NCI-H82 treated with DMSO at 0.1 percent for 48 hours (cell line): ENCODE data around the gene DBNL.
A peak's percentile ranks its signal among the peaks of the same experiment; 100 is the strongest.
"Not testable (repeated sequence)": the region's sequence is repeated elsewhere in the genome, so short reads cannot be mapped to it uniquely, and the experiment has no call there.

ENCODE experiments used
- DNase-seq: peaks from one replicate; lab custom pipeline; 2025; ENCODE audit not compliant: unreplicated experiment; lab: John Stamatoyannopoulos, UW

DBNL gene

DNA sequence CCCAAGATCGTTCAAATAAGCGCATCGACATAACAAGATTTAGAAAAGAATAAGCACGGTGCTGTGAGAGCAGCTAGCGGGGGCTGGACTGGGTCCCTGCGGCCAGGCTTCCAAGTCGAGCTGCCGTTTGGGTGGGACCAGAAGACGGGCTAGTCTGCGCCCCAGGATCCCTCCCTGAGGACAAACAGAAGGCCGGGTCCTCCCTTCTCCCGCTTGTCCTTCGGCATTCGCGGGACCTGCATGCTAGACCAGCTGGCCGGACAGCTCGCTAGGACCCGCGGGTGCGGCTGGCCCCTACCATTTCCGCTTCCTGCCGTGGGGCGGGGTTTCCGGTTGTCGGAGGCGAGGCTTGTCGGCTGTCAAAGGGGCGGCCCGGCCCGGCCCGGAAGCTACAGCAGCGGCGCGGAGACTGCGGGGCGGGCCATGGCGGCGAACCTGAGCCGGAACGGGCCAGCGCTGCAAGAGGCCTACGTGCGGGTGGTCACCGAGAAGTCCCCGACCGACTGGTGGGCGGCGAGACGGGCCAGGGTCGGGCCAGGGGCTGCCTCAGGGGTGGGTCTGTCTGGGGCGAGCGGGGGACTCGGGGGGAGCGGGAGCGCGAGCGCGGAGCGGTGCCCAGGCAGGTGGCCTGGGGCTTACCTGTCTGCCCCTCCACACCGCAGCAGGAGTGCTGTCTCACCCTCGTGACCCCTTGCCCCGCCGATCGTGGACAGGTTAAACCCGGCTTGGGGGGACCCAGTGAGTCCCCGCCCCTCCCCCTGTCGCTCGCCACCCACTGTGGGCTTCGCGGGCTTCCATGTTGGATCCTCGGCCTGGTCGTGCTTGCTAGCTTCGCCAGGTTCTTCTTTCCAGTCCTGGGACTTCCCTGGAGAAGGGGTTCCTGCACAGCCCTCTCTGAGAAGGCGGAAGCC, at the start of gene DBNL:
DBNL (plus strand) TSS at position 388 of the 911 bp plus-strand sequence; CDS start at position 424, 36 bp downstream.
- peak; percentile 48 for DNase-seq

GRCh38 chr7:43997532-43997931, 47.0 kb upstream of the DBNL start, which contains the start of gene SPDYE1:
SPDYE1 (plus strand) TSS chr7:43997897; CDS start chr7:43999950, 2,053 bp downstream.
- not testable (repeated sequence) for DNase-seq

- DNase-seq, result not testable (repeated sequence)
Measured at GRCh38 chr7:44012081-44012480, 32.4 kb upstream of the DBNL start.

GRCh38 chr7:44015090-44015489, 29.4 kb upstream of the DBNL start:
- DNase-seq, result not testable (repeated sequence)

- DNase-seq, result peak; percentile 79
Measured at GRCh38 chr7:44018857-44019807, 25.4 kb upstream of the DBNL start.

DNA sequence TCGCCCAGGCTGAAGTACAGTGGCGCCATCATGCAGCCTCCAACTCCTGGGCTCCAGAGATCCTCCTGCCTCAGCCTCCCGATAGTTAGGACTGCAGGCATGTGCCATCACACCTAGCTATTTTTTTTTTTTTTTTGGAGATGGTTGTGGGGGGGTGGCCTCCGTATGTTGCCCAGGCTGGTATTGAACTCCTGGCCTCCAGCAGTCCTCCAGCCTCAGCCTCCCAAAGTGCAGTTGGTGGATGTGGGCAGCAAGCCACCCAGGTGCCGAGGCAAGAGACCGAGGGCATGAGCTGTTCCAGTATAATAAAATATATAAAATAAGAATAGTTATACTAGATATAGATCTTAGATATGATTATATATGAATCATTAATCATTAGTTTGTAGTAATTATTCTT, 24.7 kb upstream of the DBNL start:
- DNase-seq, result not testable (repeated sequence)

DNA sequence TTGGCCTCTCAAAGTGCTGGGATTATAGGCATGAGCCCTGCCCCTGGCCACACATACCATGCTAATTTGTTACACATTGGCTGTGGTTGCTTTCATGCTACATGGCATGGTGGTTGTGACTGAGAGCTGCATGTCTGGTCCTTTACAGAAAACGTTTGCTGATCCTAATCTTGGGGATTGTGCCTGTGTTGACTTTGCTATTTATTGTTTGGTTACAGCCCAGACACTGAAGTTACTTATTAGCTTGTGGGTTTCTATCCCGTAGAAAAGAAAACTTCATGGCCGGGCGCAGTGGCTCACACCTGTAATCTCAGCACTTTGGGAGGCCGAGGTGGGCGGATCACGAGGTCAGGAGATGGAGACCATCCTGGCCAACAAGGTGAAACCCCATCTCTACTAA, 22.4 kb upstream of the DBNL start:
- DNase-seq, result not testable (repeated sequence)

DNA sequence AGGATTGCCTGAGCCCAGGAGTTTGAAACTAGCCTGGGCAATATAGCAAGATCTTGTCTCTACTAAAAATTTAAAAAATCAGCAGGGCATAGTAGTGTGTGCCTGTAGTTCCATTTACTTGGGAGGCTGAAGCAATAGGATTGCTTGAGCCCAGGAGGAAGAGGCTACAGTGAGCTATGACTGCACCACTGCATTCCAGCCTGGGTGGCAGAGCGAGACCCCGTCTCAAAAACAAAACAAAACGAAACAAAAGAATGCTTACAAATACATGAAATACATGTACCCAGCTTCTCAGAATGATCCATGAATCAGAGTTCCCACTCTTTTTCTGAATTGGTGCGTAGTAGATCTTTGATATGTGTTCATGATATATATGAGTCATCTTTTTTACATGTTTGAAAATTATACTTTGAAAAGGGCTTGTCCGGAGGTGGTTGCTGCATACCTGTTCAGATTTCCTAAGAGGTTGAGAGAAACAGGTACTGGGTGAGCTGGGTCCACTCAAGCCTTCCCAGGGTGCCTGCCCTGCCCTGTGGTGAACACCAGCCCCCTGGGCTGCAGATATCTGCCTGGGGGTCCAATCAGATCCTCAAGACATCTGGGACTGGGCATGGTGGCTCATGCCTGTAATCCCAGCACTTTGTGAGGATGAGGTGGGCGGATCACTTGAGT, 21.6 kb upstream of the DBNL start:
- not testable (repeated sequence) for DNase-seq

- DNase-seq, result not testable (repeated sequence)
Measured at GRCh38 chr7:44029433-44029832, 15.1 kb upstream of the DBNL start.

DNA sequence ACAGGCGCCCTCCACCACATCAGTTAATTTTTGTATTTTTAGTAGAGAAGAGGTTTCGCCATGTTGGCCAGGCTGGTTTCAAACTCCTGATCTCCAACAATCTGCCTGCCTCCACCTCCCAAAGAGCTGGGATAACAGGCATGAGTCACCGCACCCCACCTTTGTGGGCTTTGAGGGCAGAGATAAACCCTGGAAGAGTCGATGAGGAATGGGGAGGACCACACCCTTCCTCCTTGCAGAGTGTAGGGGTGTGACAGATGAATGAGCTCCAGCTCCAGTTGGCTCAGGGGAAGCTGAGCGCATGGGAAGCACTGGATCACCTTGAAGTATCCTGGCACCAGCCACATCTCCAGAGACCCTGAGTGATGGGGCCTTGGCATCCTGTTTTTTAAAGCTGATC, 14.5 kb upstream of the DBNL start:
- DNase-seq, result not testable (repeated sequence)

DNA sequence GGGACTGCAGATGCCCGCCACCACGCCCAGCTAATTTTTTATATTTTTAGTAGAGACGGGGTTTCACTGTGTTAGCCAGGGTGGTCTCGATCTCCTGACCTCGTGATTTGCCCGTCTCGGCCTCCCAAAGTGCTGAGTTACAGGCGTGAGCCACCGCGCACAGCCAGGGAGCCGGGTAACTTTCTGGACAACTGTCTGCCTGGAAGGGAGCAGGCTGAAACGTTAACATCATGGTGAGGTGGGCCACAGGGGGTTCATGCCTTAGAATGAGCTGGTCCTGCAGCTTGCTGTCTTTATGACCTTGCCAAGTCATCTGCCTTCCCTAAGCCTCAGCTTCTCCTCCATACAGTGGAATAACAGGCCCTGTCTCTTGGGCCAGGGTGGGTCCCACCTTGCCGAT, 13.2 kb upstream of the DBNL start:
- DNase-seq, result not testable (repeated sequence)

- DNase-seq, result not testable (repeated sequence)
Measured at GRCh38 chr7:44032031-44032430, 12.5 kb upstream of the DBNL start.

GRCh38 chr7:44033971-44034844, 10.3 kb upstream of the DBNL start:
- DNase-seq, result not testable (repeated sequence)

DNA sequence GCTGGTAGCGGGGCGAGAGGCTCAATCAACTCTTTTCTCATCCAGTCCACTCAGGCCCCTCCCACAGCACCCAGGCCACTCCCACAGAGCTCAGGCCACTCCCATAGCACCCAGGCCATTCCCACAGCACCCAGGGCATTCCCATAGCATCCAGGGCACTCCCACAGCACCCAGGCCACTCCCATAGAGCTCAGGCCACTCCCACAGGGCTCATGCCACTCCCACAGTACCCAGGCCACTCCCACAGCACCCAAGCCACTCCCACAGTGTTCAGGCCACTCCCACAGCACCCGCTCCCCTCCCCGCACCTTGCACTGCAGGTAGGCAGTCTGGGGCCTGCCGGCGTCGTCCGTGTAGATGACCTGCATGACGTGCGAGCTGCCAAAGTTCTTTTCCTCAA, 8.1 kb upstream of the DBNL start:
- not testable (repeated sequence) for DNase-seq

DNA sequence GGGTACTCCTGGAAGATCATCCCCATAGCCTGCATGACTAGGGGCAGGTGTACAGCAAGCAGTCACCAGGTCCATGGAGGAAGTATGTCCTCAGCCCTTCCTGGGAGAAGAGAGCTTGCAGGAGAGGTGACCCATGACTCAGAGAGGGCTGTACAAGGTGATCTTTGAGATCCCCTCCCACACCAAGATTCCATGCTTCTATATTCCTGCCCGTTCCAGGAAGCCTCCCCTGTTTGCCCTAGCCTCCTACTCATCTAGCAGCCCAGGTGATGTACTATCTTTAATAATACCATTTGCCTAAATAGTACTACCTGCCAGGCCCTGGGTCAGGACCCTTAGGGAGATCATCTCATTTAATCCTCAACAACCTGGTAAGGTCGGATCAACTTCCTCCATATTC, 6.6 kb upstream of the DBNL start:
- not testable (repeated sequence) for DNase-seq

DNA sequence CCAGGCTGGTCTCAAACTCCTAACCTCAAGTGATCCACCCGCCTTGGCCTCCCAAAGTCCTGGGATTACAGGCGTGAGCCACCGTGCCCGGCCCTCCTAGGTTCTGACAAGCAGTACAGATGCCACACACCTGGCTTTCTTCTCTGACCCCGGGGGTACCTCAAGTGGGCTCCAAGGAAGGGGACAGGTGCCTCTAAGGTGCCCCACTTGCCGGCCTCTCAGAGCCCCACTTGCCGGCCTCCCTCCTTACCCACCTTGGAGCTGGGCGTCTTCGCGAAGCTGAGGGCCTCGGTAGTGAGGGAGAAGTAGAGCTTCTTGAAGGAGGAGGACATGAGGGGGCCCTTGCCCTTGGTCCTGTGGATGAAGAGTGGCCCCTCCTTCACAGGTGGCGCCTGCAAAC, 5.9 kb upstream of the DBNL start:
- DNase-seq, result not testable (repeated sequence)

DNA sequence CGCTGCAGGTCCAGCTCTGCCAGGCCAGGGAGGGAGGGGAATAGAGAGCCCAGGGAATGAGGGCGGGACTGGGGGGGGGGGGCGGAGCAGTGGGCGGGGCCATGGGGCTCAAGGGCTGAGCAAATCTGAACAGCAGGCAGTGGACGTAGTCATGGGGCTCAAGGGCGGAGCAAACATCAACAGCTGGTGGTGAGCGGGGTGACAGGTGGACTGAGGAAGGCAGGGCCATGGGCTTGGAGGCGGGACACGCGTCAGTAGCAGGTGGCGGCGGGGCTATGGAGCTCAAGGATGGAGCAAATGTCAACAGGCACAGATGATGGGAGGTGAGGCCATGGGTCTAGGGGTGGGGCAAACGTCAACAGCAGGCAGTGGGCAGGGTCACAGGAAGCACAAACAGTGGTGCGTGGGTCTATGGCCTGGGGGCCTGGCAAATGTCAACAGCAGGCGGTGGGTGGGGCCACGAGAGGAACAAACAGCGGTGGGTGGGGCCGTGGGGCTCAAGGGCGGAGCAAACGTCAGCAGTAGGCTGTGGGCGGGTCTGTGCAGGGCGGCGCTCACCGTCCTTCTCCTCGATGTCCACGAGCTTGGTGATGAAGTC, 5.4 kb upstream of the DBNL start:
- DNase-seq, result peak; percentile 97

- not testable (repeated sequence) for DNase-seq
Measured at GRCh38 chr7:44039800-44040492, 4.6 kb upstream of the DBNL start.

GRCh38 chr7:44040493-44040891, 4.0 kb upstream of the DBNL start:
- not testable (repeated sequence) for DNase-seq
